HG03521 (cell line): ENCODE results near the gene MMP24.
"Not testable (repeated sequence)": the region's sequence is repeated elsewhere in the genome, so short reads cannot be mapped to it uniquely, and the experiment has no call there.

Experiments used
- ATAC-seq: cut with Tn5 transposase; IDR thresholded peaks from one replicate; pipeline ENCODE4 v1.9.1; 2021; ENCODE audit warnings: mild to moderate bottlenecking, moderate library complexity; ENCODE audit not compliant: unreplicated experiment

The MMP24 gene

DNA sequence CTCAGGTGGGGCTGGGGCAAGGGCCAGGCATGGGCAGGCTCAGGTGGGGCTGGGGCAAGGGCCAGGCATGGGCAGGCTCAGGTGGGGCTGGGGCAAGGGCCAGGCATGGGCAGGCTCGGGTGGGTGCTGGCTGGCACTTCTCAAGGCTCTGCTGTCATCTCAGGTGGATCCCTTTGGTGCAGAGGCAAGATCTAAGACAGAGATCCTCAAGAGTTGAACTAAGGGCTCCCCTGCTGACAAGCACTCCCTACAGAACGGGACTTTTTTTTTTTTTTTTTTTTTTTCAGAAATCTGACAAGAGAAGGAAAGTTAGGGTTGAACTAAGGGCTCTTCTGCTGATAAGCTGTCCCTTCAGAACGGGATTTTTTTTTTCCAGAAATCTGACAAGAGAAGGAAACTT, 26.5 kb downstream of the MMP24 start:
- no peak for ATAC-seq

DNA sequence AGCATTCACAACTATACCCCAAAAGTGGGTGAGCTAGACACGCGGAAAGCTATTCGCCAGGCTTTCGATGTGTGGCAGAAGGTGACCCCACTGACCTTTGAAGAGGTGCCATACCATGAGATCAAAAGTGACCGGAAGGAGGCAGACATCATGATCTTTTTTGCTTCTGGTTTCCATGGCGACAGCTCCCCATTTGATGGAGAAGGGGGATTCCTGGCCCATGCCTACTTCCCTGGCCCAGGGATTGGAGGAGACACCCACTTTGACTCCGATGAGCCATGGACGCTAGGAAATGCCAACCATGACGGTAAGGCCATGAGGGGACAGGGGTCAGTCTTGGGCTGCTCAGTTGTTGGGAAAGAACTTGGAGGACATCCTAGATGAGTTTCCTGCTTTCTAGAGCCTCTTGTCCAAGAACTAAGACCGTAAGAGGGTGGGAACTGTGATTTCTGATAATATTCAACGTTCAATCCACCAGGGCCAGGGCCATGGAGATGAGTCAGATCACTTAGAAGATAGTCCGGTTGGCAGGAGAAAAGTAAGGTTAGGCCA, 28.0 kb downstream of the MMP24 start:
- ATAC-seq: no peak

DNA sequence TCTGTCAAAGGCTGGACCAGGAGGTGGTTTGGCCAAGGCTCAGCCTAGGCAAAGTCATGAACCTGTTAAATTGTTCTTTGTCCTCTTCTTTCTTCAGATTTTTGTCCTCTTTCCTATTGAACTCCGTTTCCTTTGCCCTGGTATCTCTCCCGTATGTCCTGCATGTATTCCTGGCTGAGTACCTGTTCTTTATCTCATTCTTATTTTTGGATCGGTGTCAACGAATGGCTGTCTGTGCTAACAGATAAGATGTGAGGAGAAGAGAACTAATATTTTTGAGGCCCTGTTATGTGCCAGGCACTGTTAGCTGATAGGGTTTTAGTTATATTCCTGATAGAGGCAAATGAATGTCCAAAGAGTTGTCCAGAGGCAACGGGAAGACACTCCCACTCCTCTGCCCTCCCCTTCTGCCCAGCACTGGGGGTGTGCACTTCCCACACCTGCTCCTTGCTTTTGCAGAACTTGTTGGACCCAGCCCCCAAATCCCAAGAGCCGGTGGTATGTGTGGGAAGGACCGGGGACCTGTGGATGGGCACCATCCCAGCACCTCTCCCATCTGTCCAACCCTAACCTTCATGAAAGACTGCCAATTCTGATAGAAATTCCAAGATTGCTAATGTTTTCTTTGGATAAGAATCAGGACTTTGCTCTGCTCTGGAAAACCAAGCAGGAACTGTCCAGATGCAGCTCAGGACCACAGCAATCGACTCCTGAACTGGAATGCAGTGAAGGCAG, 30.9 kb downstream of the MMP24 start:
- ATAC-seq: no peak

DNA sequence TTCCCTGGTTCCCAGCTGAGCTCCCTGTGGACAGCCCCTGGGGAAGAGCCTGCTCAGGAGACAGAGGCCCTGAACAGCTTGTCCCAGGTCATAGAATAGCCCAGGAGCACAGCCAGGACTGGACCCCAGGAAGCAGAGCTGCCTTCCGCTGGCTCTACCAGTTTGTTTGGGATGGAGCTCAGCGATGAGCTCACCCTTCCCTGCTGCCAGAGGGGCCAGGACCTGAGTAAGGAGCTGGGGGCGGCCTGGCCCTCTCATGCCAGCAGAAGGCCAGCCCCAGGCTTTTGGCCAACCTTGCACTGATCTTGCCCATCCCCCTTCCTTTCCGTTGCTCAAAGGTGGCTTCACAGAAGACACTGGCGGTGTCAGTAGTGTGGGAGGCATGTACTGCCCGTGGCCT, 33.9 kb downstream of the MMP24 start:
- ATAC-seq: no peak

DNA sequence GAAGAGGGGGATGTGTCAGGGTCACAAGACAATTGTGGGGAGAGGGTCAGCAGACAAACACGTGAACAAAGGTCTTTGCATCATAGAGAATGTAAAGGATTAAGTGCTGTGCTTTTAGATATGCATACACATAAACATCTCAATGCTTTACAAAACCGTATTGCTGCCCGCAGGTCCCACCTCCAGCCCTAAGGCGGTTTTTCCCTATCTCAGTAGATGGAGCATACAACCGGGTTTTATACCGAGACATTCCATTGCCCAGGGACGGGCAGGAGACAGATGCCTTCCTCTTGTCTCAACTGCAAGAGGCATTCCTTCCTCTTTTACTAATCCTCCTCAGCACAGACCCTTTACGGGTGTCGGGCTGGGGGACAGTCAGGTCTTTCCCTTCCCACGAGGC, 35.8 kb downstream of the MMP24 start:
- ATAC-seq: not testable (repeated sequence)

DNA sequence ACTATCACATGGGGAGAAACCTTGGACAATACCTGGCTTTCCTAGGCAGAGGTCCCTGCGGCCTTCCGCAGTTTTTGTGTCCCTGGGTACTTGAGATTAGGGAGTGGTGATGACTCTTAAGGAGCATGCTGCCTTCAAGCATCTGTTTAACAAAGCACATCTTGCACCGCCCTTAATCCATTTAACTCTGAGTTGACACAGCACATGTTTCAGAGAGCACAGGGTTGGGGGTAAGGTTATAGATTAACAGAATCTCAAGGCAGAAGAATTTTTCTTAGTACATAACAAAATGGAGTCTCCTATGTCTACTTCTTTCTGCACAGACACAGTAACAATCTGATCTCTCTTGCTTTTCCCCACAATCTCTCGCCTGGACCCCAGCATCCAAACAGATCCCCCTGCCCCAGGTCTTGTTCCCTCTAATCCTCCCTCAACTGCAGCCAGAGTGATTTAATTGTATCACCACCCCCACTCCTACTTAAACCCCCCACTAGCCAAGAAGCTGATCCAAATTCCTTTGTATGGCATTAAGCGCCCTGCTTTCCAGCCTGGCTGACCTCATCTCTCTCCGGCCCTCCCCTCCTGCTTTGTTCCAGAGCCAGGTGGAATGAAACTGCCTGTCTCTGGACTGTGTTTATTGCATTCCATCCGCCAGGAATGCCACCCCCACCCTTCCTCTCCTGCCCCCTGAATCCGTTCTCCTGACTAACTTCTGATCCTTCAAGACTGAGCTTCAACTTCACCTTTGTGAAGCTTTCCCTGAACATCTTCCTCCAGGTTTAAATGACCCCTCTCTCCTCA, 36.4 kb downstream of the MMP24 start:
- ATAC-seq: not testable (repeated sequence)

DNA sequence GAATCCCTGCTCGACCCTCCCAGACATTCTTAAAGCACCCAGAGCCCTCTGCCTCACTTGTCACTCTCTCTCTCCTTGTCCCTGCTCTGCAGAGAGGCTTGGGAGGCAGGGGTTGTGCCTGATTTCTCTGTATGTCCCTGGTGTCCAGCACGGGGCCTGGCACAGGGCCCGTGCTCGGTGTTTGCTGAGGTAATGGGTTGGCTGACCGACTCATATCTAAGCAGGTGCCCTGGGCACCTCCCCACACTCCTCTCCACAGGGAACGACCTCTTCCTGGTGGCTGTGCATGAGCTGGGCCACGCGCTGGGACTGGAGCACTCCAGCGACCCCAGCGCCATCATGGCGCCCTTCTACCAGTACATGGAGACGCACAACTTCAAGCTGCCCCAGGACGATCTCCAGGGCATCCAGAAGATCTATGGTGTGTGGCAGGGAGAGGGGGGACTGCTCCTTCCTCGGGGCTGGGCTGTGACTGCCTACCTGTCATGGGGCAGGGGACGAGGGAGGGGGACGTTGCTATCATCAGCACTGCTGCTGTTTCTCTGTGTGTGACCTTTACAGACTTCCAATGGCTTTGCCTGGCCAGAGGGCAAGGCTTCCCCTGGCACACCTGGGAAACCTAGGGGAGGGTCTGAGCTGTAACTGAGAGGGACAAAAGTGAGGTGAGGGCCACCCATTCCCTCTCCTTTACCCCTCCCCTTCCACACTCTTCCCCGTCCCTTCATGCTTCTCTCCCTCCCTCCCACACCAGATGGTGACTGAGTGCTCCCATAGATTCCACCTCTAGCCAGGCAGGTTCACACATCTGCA, 37.2 kb downstream of the MMP24 start:
- ATAC-seq: no peak

DNA sequence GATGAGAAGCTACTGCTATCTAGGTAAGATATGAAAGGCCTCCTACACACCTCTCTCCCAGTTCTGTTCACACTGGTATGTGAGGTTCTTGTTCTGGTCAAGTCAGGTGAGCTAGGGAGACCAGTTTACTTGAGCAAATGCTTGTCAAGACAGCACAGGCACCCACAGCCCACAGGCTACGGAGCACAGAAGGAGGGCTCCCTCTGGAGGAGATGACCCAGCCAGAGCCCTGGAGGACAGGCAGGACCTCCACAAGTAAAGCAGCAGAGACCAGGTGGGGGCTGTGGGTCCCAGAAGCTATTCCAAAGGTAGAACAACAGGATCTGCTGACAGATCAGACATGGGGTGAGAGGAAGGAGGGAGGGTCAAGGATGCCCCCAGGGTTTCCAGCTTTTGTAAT, 38.3 kb downstream of the MMP24 start:
- ATAC-seq: no peak

DNA sequence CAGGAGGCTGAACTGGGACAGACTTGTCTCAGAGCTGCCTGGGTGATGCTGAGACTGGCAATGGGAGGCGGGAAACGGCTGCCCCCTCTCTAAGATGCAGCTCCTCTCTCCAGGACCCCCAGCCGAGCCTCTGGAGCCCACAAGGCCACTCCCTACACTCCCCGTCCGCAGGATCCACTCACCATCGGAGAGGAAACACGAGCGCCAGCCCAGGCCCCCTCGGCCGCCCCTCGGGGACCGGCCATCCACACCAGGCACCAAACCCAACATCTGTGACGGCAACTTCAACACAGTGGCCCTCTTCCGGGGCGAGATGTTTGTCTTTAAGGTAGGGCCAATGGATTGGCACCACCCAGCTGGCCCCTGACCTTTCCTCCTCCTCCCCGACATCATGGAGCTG, 40.6 kb downstream of the MMP24 start:
- ATAC-seq: no peak

DNA sequence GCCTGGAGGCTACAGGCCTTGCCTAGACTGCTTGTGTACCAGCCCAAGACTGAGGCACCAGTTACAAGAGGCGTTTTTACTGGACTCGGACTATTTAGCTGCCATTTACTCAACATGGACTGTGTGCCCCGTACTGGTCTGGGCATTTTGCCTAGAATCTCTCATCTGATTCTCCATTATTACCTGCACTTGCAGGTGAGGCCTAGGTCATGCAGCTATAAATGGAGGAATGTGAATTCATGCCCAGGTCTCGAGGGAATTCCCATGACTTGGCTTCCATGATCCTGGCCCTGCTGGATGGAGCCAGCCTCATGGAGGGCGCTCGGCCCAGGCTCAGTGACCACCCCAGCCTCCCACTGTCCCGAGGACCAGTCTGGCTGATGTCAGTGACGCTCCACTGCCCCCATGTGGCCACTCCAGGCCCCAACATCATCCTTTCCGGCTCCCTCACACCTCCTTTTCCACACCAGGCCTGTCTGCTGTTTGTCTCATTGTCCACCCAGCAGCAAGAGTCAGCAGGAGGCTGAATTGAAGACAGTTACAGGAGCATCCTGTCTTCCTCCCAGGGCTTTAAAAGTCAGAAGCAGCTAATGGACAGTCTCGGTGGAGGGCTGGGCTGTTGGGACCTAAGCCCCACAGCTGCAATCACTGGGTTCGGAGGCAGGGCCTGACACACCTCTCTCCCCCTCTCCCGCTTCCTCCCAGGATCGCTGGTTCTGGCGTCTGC, 42.7 kb downstream of the MMP24 start:
- no peak for ATAC-seq

DNA sequence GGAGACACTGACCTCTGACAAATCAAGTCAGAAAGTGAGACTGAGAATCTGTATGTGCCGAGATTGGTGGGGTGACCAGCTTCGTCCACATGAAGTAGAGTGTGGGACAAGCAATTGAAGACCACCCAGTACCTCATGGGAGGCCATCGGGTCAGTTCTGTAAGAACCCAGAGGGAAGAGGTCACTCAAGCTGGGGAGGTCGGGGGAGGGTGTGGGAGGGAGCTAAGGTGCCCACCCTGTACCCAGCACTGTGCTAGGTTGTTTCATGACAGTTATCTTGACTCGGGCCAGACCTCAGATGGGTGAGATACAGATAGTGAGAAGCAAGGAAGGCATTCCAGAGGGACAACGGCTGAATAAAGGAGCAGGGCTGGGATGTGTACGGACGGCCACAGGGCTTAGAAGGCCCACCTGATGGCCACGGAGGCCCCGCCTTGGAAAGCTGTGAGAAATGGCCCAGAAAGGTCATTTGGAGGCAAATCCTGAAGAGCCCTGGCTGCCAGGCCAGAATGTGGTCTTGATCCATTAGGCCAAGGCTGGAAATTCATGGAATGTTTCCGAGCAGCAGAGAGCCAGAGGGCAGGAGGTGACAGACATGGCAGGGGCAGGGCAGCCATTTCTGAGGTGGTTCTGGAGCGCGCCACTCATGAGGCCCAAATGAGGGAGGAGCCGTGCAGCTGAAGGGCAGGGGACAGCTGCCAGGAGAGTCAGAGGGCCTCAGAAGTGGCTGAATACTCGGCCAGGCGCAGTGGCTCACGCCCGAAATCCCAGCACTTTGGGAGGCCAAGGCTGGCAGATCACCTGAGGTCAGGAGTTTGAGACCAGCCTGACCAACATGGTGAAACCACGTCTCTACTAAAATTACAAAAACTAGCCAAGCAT, 43.8 kb downstream of the MMP24 start:
- ATAC-seq: no peak

DNA sequence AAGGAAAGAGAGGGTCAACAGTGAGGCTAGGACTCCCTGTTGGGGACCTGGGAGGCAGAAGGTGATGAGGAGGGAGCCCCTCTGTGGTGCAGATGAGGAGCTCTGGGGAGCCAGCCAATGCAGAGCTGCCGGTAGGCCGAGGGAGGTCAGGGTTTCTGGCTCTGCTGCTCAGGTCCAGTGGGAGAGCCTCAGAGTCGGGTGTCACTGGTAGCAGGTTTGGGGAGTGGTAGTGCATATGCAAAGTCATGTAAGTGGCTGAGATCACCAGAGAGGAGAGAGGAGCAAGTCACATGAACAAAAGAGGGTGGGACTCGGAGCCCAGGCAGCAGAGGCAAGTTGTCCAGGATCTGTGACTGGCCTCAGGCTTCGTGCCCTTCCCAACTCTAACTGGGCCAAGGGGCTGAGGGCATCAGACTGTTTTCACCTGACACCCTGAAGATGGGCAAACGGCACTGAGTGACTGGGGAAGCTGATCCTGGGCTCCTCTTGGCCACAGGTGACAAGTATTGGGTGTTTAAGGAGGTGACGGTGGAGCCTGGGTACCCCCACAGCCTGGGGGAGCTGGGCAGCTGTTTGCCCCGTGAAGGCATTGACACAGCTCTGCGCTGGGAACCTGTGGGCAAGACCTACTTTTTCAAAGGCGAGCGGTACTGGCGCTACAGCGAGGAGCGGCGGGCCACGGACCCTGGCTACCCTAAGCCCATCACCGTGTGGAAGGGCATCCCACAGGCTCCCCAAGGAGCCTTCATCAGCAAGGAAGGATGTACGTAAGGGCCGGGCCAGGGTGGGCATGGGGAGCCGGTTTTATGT, 44.8 kb downstream of the MMP24 start:
- ATAC-seq: no peak

DNA sequence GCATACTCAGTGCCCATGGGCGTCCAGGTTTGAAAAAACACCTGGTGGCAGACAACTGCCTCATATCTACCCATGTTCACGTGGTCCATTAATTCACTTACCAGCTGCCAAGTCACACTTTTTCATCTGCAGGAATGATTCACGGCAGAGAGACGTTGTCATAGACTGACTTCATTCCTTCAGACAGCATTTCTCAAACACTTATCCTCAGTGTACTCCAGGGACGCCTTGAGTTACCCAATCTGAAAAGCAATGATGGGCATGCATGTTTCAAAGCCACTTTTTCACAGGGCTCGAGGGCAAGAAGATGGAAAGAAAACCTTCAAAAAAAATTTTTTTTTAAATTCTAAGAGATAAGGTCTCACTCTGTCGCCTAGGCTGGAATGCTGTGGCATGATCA, 45.4 kb downstream of the MMP24 start:
- ATAC-seq: no peak

DNA sequence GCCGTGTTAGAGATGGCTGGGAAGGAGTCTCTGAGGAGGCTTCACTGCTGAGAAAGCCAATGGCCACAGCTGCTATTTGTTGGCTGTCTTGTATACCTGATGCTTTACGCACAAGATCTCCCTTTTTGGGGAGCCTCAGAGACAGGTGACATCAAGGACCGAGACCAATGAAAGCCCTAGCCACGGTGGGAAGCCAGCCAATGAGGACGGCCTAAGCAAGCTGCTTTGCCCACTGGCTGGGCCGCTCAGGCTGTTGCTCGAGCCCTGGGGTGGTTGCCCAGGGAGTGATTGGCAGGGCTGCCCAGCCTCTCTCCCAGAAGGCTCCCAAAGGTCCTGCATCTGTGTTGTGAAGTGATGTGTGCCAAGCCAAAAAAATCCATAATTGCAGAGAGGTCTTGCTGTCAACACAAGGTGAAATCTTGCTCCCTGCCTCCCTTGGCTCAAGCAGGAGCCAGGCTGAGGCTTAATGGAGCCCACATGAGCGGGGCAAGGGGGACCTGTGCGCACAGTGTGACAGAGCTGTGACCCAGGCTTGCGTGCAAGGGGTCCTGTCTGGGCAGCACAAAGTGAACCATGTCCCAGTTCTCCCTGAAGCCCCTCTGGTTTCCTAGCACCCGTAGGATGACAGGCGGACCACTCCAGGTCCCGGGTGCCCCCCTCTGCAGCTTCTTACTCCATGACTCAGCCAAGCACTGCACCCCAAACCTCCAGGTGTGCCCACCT, 47.1 kb downstream of the MMP24 start:
- ATAC-seq: no peak

DNA sequence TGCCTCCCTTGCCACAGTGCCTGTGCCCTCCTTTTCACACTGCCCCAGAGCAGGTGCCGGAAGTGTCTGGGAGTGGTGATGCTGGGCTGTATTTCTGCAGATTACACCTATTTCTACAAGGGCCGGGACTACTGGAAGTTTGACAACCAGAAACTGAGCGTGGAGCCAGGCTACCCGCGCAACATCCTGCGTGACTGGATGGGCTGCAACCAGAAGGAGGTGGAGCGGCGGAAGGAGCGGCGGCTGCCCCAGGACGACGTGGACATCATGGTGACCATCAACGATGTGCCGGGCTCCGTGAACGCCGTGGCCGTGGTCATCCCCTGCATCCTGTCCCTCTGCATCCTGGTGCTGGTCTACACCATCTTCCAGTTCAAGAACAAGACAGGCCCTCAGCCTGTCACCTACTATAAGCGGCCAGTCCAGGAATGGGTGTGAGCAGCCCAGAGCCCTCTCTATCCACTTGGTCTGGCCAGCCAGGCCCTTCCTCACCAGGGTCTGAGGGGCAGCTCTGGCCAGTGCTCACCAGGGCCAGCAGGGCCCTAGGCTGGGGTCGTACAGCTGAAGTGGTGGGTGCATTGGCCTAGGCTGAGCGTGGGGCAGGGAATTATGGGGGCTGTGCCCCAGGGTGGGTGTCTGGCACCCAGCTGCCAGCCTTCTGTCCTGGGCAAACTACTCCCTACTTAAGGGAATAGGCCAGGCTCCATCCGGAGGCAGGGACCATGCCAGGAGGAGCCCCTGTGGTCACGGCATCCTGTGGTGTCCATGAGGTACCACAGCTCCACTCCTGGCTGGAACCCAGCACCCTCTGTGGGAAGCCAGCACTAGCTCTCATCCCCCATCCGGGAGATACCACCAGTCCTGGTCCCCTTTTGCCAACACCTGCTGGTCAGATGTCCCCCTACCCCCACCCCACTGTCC, 47.9 kb downstream of the MMP24 start:
- no peak for ATAC-seq

DNA sequence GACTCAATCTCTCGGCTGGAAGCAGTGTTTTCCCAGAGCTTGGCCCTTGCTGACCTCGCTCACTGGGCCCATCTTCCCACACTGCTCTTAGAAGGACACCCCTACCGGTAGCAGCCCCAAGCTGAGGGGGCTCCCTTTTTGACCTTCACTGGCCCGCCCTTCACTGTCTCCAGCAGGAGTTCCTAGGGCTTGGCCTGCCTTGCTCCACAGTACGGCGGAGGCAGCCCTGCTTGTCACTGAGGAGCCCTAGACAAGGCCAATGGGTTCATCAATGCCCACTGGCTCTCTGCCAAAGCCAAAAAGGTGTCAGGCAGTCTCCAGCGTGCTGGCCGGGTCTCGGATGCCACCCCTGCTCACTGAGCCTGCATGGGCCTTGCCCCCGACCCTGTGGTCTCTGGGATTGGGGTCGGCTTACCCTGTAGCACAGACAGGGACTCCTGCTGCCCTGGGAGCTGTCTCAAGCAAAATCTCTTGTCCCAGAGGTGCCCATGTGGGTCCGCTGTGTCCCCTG, 49.3 kb downstream of the MMP24 start:
- no peak for ATAC-seq

DNA sequence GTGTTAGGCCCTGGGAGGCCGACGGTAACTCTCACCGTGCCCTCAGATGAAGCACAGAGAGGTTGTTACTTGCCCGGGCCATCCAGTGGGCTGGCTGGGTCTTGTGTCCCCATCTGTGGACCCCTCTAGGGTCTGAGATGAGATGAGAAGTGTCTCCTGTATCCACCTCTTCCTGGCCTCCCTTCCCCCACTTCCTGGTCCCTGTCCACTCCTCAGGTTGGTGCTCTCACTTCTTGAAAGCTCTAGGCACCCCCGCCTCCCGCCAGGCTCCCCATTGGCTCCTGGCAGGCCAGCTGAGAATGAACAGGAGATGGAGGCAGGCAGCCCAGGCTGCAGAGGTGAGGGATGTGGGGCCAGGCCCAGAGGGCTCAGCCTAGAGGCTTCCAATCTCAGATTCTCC, 49.9 kb downstream of the MMP24 start:
- no peak for ATAC-seq
